Transverse colon (tissue), 4 donors: ENCODE data around the gene EPHB2.

Experiments
- CTCF ChIP-seq, 5 experiments: fragments of 200-600 bp in 3 of 5; fragments of 450-650 bp in 2 of 5; sonication (generic) in 3 of 5; IDR thresholded peaks; 1 replicate in 2 of 5; 2 replicates in 3 of 5; pipeline ENCODE4 v1.5.1; 2016 to 2017; ENCODE audit warnings: antibody characterized with exemption in 5 of 5, inconsistent platforms in 3 of 5, mild to moderate bottlenecking in 2 of 5, moderate library complexity in 1 of 5
- POLR2A ChIP-seq: fragments of 450-650 bp; IDR thresholded peaks from one replicate; pipeline ENCODE4 v1.6.1; 2016; ENCODE audit warnings: antibody characterized with exemption, mild to moderate bottlenecking, moderate library complexity
- POLR2AphosphoS5 ChIP-seq, 3 donors: sonication (generic); formaldehyde crosslinking; IDR thresholded peaks; one replicate each; pipeline ENCODE4 v1.6.1; 2016; ENCODE audit warnings: antibody characterized with exemption in 3 of 3

GRCh38 chr1:22697980-22698379 is 12.7 kb upstream of the EPHB2 start:
- no peak for TF ChIP-seq CTCF (IDR thresholded peaks at IDR 0.05)
- no peak for TF ChIP-seq POLR2A
- TF ChIP-seq POLR2AphosphoS5 (IDR thresholded peaks at IDR 0.05), result no peak
